Subcutaneous abdominal adipose tissue (tissue), 5 donors: ENCODE data around the gene DDX52.
A peak's percentile ranks its signal among the peaks of the same experiment; 100 is the strongest.
"Not testable (repeated sequence)": the region's sequence is repeated elsewhere in the genome, so short reads cannot be mapped to it uniquely, and the experiment has no call there.

Experiments
- H3K27ac ChIP-seq: one replicate; pipeline ENCODE4 v1.7.0; 2013; ENCODE audit warnings: low read depth, mild to moderate bottlenecking, inconsistent platforms, low read length, moderate library complexity
- H3K27me3 ChIP-seq, 5 donors: one replicate each; pipeline ENCODE4 v1.7.0; 2013; ENCODE audit warnings: low read length in 5 of 5, inconsistent platforms in 1 of 5; ENCODE audit not compliant: control insufficient read depth in 5 of 5, insufficient read depth in 4 of 5
- H3K36me3 ChIP-seq, 5 donors: one replicate each; pipeline ENCODE4 v1.7.0; 2013; ENCODE audit warnings: low read length in 5 of 5; ENCODE audit not compliant: control insufficient read depth in 5 of 5, insufficient read depth in 5 of 5
- H3K4me1 ChIP-seq, 5 donors: one replicate each; pipeline ENCODE4 v1.7.0; 2013; ENCODE audit warnings: low read length in 5 of 5, mild to moderate bottlenecking in 3 of 5, moderate library complexity in 1 of 5; ENCODE audit not compliant: control insufficient read depth in 5 of 5, insufficient read depth in 5 of 5
- H3K4me3 ChIP-seq, 5 donors: one replicate each; pipeline ENCODE4 v1.7.0; 2013; ENCODE audit warnings: low read length in 5 of 5, low read depth in 1 of 5
- H3K9ac ChIP-seq, 5 donors: one replicate each; pipeline ENCODE4 v1.7.0; 2013; ENCODE audit warnings: low read length in 5 of 5, mild to moderate bottlenecking in 4 of 5, moderate library complexity in 3 of 5
- H3K9me3 ChIP-seq, 5 donors: one replicate each; pipeline ENCODE4 v1.7.0; 2013; ENCODE audit warnings: low read length in 5 of 5; ENCODE audit not compliant: control insufficient read depth in 5 of 5
- donor health status: healthy.
- donor health status: healthy.
- donor health status: healthy.
- donor health status: healthy.
- donor health status: healthy.

Gene DDX52

DNA sequence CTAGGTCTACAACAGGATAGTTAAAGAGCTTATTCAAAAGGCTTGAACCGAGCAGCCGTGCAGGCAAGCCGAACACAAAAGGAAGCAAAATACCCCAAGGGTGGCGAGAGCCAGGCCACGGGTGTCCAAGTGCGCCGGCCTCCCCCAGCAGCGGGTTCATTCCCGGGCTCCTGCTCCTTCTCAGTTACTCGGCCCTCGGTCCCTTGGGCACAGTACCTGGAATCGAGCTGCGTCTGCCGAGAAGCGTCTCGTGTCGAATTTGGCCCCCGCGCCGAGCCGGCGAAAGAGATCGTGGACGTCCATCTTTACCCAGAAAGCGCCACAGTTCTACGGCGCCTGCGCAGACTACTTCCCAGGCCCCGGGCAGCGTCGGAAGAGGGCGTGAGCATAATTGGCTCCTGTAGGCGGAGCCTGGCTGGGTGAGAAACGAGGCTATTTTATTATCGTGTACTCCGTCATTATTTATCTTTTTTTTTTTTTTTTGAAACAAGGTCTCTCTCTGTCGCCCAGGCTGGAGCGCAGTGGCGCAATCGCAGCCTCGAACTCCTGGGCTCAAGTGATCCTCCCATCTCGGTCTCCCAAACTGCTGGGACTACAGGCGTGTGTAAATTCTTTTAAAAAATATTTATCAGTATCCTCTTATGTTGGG, at the start of gene DDX52:
Gene DDX52, minus strand, starts transcription at position 329 of the 649 bp plus-strand sequence. Its CDS starts 26 bp downstream, at position 303.
- Histone ChIP-seq H3K9ac (peak within 1 kb of the TSS; percentile 8 to 97 (median 94)), H3K27ac (peak within 1 kb of the TSS; percentile 88), H3K4me3 (peak within 1 kb of the TSS; percentile 86 to 98 (median 91)), H3K27me3 (peaks cover 0 to 7% (median 0%) of the 10 kb centered on the region in 5 donors), H3K4me1 (peaks cover 0 to 30% (median 21%) of the 10 kb centered on the region in 5 donors), H3K9me3 (no peaks in the 10 kb centered on the region), H3K36me3 (peaks cover 4 to 11% (median 5%) of the 10 kb centered on the region in 5 donors)

GRCh38 chr17:37691807-37692206, 48.6 kb upstream of the DDX52 start:
- peaks cover 0 to 5% (median 1%) of the 10 kb centered on the region in 5 donors for H3K27me3 ChIP-seq
- no peak overlapping the region for H3K4me3 ChIP-seq
- H3K4me1 ChIP-seq, result no peaks in the 10 kb centered on the region
- no peak overlapping the region for H3K27ac ChIP-seq
- H3K36me3 ChIP-seq, result no peaks in the 10 kb centered on the region
- H3K9ac ChIP-seq, result no peak overlapping the region
- peaks cover 0 to 7% (median 3%) of the 10 kb centered on the region in 5 donors for H3K9me3 ChIP-seq

DNA sequence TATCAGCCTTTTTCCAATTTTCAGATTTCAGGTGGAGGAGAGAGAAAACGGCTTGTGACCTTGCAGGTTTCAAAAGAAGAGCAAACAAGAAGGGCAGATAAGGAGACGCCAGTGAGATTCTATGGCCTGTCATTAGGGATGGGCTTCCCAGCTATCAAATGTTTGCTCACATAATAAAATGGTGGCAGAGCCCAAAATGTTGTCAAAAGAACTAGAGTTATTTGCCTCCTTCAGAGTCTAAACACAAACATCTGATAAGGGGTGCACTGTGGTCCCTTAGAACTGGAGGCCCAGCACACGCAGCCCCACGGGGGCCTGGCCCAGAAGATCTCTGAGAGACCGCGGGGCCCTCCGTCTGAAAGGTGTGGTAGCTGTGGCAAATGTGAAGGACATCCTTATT, 46.1 kb upstream of the DDX52 start:
- Histone ChIP-seq H3K4me1 (no peaks in the 10 kb centered on the region), H3K27me3 (peaks cover 0 to 5% (median 2%) of the 10 kb centered on the region in 5 donors), H3K9ac (no peak overlapping the region), H3K36me3 (no peaks in the 10 kb centered on the region), H3K4me3 (no peak overlapping the region), H3K27ac (no peak overlapping the region), H3K9me3 (no peaks in the 10 kb centered on the region)

DNA sequence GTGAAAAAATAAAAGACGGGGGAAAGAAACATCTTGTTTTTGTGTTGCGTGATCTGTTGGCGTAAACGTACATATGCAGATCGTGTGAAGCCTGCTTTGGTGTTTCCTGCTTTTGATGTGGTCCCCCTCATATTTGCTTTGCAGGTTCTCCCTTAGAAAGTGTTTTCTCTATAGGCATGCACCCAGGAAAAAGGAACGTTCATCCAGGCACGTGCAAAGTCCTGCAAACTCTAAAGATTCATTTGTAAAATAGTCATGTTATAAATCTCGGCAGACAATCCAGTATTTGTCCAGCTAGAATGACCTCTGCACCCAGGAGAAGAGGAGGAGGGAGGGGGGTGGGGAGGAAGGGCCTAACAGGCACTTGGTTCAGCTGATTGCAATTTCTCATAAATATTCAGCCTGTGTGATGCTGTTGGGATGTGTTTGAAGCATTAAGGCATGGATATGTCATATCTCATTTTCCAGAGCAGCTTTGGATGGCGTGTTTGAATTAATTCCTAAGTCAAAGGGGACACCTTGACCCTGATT, 40.3 kb upstream of the DDX52 start:
- peaks cover 0 to 5% (median 4%) of the 10 kb centered on the region in 5 donors for H3K27me3 ChIP-seq
- no peak overlapping the region for H3K27ac ChIP-seq
- H3K4me3 ChIP-seq, result no peak overlapping the region
- no peaks in the 10 kb centered on the region for H3K36me3 ChIP-seq
- no peaks in the 10 kb centered on the region for H3K4me1 ChIP-seq
- H3K9me3 ChIP-seq, result peaks cover 0 to 2% (median 0%) of the 10 kb centered on the region in 5 donors
- H3K9ac ChIP-seq, result no peak overlapping the region

- Histone ChIP-seq H3K27ac (no peak overlapping the region), H3K4me3 (no peak overlapping the region), H3K9me3 (peaks cover 0 to 4% (median 0%) of the 10 kb centered on the region in 5 donors), H3K27me3 (peaks cover 0 to 8% (median 2%) of the 10 kb centered on the region in 5 donors), H3K36me3 (no peaks in the 10 kb centered on the region), H3K9ac (no peak overlapping the region), H3K4me1 (no peaks in the 10 kb centered on the region)
These were observed 38.8 kb upstream of the DDX52 start for GRCh38 chr17:37682007-37682406.

GRCh38 chr17:37679995-37680394, 36.7 kb upstream of the DDX52 start:
- H3K4me3 ChIP-seq, result not testable (repeated sequence)
- peaks cover 0 to 13% (median 4%) of the 10 kb centered on the region in 5 donors for H3K27me3 ChIP-seq

DNA sequence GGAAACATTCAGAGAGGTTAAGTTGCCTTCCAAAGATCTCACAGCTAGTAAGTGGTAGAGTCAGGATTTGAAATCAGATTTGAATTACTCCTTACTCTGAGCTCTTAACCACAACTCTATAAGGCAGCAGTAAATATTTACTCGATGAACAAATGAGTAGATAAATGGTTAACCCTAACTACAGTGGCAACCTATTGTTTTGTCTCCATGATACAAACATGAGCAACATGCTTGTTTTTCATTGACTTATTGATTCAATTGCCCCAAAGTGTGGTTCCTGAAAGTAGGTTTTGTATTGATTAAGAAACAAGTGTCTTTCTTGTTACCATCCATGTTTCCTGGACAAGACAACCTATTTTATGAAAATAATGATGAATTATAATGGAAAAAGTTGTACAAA, 34.8 kb upstream of the DDX52 start:
- H3K4me3 ChIP-seq, result no peak overlapping the region
- no peaks in the 10 kb centered on the region for H3K4me1 ChIP-seq
- no peaks in the 10 kb centered on the region for H3K36me3 ChIP-seq
- H3K9me3 ChIP-seq, result peaks cover 0 to 4% (median 0%) of the 10 kb centered on the region in 5 donors
- H3K9ac ChIP-seq, result no peak overlapping the region
- H3K27ac ChIP-seq, result no peak overlapping the region
- H3K27me3 ChIP-seq, result peaks cover 0 to 11% (median 4%) of the 10 kb centered on the region in 5 donors

More at GRCh38 chr17:37679995-37680394, 36.7 kb upstream of the DDX52 start:
- not testable (repeated sequence) for H3K4me1 ChIP-seq, H3K9me3 ChIP-seq, H3K27ac ChIP-seq, H3K36me3 ChIP-seq, H3K9ac ChIP-seq

GRCh38 chr17:37677021-37677420, 33.8 kb upstream of the DDX52 start:
- Histone ChIP-seq H3K4me3 (no peak overlapping the region), H3K4me1 (no peaks in the 10 kb centered on the region), H3K9ac (no peak overlapping the region), H3K27ac (no peak overlapping the region), H3K27me3 (peaks cover 0 to 11% (median 4%) of the 10 kb centered on the region in 5 donors), H3K9me3 (peaks cover 0 to 4% (median 0%) of the 10 kb centered on the region in 5 donors), H3K36me3 (no peaks in the 10 kb centered on the region)

- Histone ChIP-seq H3K36me3 (no peaks in the 10 kb centered on the region), H3K4me1 (no peaks in the 10 kb centered on the region)
These were observed 33.1 kb upstream of the DDX52 start for GRCh38 chr17:37676115-37676925.

GRCh38 chr17:37674511-37674910, 31.3 kb upstream of the DDX52 start:
- Histone ChIP-seq H3K9me3 (peaks cover 0 to 4% (median 0%) of the 10 kb centered on the region in 5 donors), H3K9ac (no peak overlapping the region), H3K27me3 (peaks cover 0 to 11% (median 4%) of the 10 kb centered on the region in 5 donors), H3K4me1 (no peaks in the 10 kb centered on the region), H3K27ac (no peak overlapping the region), H3K36me3 (no peaks in the 10 kb centered on the region), H3K4me3 (no peak overlapping the region)

More at GRCh38 chr17:37676115-37676925, 33.1 kb upstream of the DDX52 start:
- Histone ChIP-seq H3K9ac (no peak overlapping the region), H3K4me3 (no peak overlapping the region), H3K9me3 (peaks cover 0 to 4% (median 0%) of the 10 kb centered on the region in 5 donors), H3K27me3 (peaks cover 0 to 11% (median 4%) of the 10 kb centered on the region in 5 donors), H3K27ac (no peak overlapping the region)
